GM10266 (cell line): ENCODE data around the gene NSUN2.

Experiments
- DNase-seq: peaks from one replicate; pipeline ENCODE4 v3.0.0; 2012; ENCODE audit errors: extremely low spot score
- TF ChIP-seq, protein P1 (sequence below): IDR thresholded peaks from 2 replicates; pipeline ENCODE4 v1.5.1; 2012; ENCODE audit warnings: mild to moderate bottlenecking, low read depth; ENCODE audit not compliant: control insufficient read depth, insufficient read depth; ENCODE audit errors: missing control alignments

The NSUN2 gene

DNA sequence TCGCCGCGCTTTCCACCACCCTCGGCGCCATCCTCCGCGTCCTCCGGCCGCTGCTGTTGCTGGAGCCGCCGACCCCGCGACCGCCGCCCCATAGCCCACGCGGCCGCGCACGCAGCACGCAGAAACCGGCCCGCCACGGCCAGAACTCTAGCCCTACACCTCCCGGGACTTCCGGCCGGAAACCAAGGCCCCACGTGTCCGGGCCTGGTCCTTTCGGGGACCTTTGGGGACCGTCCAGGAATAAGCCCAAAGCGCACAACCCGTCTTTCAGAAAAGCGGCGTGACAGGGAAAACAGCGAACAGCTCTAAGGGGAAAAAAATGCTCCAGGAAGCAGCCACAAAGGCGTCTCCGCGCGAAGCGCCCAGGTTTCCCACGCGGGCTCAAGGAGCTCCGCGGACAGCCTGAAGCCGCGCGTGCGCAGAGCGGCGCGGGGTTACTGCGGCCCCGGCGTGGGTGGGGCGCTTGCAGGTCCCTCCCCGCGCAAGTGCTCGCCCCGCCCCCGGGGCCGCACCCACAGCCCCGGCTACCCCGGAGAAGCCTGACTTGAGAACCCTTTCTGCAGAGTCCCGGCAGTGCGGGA is at the start of gene NSUN2, which contains the start of gene SRD5A1:
TSS of gene NSUN2 (minus strand) at position 157 of the 581 bp plus-strand sequence. CDS start at position 92, 65 bp downstream.
TSS of gene SRD5A1 (plus strand) at position 553 of the 581 bp plus-strand sequence. CDS start 137 bp downstream, outside the sequence.
- TF ChIP-seq, protein P1, sequence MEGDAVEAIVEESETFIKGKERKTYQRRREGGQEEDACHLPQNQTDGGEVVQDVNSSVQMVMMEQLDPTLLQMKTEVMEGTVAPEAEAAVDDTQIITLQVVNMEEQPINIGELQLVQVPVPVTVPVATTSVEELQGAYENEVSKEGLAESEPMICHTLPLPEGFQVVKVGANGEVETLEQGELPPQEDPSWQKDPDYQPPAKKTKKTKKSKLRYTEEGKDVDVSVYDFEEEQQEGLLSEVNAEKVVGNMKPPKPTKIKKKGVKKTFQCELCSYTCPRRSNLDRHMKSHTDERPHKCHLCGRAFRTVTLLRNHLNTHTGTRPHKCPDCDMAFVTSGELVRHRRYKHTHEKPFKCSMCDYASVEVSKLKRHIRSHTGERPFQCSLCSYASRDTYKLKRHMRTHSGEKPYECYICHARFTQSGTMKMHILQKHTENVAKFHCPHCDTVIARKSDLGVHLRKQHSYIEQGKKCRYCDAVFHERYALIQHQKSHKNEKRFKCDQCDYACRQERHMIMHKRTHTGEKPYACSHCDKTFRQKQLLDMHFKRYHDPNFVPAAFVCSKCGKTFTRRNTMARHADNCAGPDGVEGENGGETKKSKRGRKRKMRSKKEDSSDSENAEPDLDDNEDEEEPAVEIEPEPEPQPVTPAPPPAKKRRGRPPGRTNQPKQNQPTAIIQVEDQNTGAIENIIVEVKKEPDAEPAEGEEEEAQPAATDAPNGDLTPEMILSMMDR: no peak
- DNase-seq: peak; percentile 98

DNA sequence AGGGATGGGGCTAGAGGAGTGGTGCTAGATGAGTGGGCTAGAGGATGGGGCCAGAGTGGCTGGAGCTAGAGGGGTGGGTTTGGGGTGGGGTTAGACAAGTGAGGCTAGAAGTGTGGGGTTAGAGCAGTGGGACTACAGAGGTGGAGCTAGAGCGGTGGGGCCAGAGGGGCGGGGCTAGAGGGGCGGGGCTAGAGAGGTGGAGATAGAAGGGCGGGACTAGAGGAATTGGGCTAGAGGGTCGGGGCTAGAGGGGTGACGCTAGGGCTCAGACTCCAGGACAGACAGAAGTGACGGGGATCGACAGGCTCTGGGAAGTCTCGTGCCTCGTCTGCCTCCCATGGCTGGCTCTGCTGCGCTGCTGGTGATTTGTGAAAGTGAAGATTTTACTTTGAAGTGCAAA is 49.4 kb upstream of the NSUN2 start:
- TF ChIP-seq, protein P1: no peak
- DNase-seq: no peak

DNA sequence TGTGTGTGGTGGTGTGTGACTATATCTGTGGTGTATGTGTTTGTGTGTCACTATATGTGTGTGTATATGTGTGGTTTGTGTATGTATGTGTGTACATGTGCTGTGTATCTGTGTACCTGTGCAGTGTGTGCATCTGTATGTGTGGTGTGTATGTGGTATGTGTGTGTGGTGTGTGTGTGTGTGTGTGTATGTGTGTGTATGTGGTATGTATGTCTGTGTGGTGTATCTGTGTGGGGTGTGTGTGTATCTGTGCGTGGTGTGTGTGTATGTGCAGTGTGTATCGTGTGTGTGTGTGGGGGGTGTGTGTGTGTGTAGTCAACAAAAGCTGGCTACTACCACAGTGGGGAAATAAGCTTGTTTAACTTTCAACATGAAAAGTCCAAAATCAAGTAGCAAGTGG is 48.8 kb upstream of the NSUN2 start:
- no peak for DNase-seq
- TF ChIP-seq, protein P1: no peak

DNA sequence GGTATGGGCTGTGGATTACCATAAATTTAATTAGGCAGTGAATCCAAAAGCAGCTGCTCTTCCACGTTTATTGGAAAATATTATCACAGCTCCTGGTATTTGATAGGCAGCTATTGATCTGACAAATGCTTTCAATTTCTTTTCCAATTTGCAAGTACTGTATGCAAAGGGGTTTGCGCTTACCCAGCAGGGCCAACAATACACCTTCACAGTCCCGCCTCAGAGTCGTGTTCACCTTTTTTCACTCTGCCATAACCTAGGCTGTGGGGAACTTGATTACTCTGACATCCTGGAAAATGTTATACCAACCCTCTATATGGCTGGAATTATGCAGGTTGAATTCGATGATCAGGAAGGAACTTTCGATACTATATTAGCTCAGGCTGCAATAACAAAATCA is 48.1 kb upstream of the NSUN2 start:
- TF ChIP-seq, protein P1: no peak
- DNase-seq: no peak

DNA sequence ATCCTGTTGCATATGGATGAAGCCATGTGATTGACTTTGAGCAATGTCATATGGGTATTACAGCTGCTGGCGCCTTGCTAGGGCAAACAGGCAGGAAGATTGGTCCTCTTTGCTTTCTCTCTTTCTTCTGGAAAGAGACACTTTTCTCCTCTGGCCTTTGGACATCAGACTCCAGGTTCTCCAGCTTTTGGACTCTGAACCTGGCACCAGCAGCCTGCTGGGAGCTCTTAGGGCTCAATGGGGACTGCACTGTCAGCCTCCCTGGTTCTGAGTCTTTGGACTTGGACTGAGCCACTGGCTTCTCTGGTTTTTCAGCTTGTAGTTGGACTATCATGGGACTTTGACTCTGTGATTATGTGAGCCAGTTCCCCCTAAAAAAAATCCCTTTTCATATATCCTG is 45.5 kb upstream of the NSUN2 start:
- TF ChIP-seq, protein P1: no peak
- DNase-seq: no peak

DNA sequence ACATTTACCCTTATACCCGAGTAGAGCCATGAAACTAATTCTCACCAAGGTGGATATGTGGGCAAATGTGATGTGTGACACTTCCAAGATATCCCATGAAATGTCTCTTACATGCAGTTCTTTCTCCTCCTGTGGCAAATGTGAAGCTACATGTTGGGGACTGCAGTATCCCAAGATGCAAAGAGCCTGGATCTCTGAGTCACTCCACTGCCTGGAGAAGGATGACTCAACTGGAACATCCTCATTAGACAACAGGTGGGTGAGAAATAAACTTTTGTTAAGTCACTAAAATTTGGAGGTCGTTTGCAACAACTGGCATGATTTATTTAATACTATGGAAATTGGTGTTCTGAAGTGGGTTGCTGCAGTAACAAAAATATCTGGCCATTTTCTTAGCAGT is 43.9 kb upstream of the NSUN2 start:
- DNase-seq: no peak
- TF ChIP-seq, protein P1: no peak

DNA sequence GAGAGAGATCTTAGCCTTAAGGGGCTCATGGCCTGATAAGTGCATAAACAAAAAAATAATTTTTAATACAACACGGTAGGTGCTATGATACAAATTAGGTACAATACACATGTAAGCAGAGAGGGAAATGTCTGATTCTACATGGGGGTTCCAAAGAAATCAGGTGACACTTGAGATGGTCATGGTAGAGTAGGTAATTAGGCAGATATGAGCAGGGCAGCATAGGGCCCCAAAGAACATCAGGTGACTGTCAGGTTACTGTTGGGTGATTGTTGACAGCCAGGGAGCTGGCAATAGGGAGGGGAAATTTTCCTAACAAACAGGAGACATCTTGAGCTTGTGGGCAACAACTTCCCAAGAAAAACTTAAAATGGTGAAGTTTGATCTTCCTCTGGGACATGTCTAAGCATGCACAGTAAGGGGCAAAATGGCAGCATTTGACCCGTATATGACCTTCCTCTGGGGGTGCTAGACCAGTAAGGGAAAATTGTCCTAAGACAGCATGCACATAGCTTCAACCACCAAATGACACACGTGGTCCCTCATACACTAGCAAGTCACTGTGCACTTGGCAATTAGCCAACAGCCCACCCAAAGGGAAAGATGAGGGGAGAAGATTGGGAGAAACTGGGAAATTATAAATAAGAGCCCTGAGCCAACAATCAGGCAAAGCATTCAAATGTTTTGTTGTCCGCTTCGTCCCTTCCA is 43.1 kb upstream of the NSUN2 start:
- DNase-seq: no peak
- TF ChIP-seq, protein P1: no peak
